Thyroid gland (tissue), 4 donors: ENCODE results near the gene NKAIN4.

ENCODE experiments used
- POLR2A ChIP-seq, 2 donors: fragments of 450-650 bp; IDR thresholded peaks; one replicate each; pipeline ENCODE4 v1.6.1; 2017; ENCODE audit warnings: antibody characterized with exemption in 2 of 2, mild to moderate bottlenecking in 2 of 2, moderate library complexity in 1 of 2
- TF ChIP-seq, protein P1 (sequence below), 6 experiments: fragments of 200-600 bp in 3 of 6; fragments of 450-650 bp in 3 of 6; sonication (generic) in 3 of 6; IDR thresholded peaks; one replicate each; pipeline ENCODE4 v1.5.1; 2016 to 2019; ENCODE audit warnings: antibody characterized with exemption in 6 of 6, mild to moderate bottlenecking in 2 of 6, inconsistent platforms in 1 of 6, moderate library complexity in 1 of 6

DNA sequence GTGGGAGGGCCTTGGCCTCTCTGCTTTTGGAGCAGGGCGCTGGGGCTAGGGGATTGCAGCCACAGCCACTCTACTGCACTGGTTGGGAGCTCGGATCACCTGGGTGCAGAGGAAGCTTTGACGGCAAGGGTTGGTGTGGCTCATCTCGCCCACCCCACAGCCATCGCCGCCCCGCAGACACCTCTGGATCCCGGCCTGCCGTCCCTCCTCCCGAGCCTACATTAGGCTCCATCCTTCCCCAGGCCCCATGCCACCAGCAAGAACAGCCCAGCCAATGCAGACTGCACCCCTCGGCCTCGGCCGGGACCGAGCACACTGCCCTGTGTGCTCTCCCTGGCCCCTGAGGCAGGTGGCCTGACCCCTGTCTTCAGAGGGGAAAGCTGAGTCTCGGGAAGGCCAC lies 6.3 kb upstream of the NKAIN4 start:
- TF ChIP-seq, protein P1, sequence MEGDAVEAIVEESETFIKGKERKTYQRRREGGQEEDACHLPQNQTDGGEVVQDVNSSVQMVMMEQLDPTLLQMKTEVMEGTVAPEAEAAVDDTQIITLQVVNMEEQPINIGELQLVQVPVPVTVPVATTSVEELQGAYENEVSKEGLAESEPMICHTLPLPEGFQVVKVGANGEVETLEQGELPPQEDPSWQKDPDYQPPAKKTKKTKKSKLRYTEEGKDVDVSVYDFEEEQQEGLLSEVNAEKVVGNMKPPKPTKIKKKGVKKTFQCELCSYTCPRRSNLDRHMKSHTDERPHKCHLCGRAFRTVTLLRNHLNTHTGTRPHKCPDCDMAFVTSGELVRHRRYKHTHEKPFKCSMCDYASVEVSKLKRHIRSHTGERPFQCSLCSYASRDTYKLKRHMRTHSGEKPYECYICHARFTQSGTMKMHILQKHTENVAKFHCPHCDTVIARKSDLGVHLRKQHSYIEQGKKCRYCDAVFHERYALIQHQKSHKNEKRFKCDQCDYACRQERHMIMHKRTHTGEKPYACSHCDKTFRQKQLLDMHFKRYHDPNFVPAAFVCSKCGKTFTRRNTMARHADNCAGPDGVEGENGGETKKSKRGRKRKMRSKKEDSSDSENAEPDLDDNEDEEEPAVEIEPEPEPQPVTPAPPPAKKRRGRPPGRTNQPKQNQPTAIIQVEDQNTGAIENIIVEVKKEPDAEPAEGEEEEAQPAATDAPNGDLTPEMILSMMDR (IDR thresholded peaks at IDR 0.05) = no peak
- no peak for TF ChIP-seq POLR2A (IDR thresholded peaks at IDR 0.05)
